H54 (cell line): Measurements from ENCODE around the gene PRKCD.

ENCODE experiments used
- DNase-seq: peaks from one replicate; pipeline ENCODE4 v3.0.0; 2011; ENCODE audit warnings: low spot score, mixed read lengths; ENCODE audit not compliant: insufficient read length
- FAIRE-seq: peaks from 3 replicates; lab custom pipeline; 2011; peaks lifted over from hg19 to GRCh38; lab: Jason Lieb, UNC
- POLR2A ChIP-seq: IDR thresholded peaks from 2 replicates; pipeline ENCODE4 v1.6.1; 2011; ENCODE audit warnings: low read depth, mild to moderate bottlenecking, low read length

Gene PRKCD

GRCh38 chr3:53231532-53232511 lies 70.8 kb downstream of the PRKCD start:
- no peak for FAIRE-seq
- no peak for TF ChIP-seq POLR2A

GRCh38 chr3:53232641-53233377 lies 71.8 kb downstream of the PRKCD start:
- TF ChIP-seq POLR2A = no peak
- DNase-seq = no peak
- no peak for FAIRE-seq

More at GRCh38 chr3:53231532-53232511, 70.8 kb downstream of the PRKCD start:
- no peak for DNase-seq

- FAIRE-seq (no peak), DNase-seq (no peak)
- no peak for TF ChIP-seq POLR2A
These were observed 73.3 kb downstream of the PRKCD start for GRCh38 chr3:53234130-53234840.

GRCh38 chr3:53234841-53235232 lies 73.8 kb downstream of the PRKCD start:
- TF ChIP-seq POLR2A = no peak
- FAIRE-seq (no peak), DNase-seq (no peak)

GRCh38 chr3:53235545-53235944 lies 74.5 kb downstream of the PRKCD start:
- no peak for TF ChIP-seq POLR2A
- FAIRE-seq (no peak), DNase-seq (no peak)

- no peak for TF ChIP-seq POLR2A
- FAIRE-seq = peak; percentile 55
- peak; percentile 86 for DNase-seq
These were observed 75.3 kb downstream of the PRKCD start for GRCh38 chr3:53236112-53236841.

GRCh38 chr3:53238051-53238850 lies 77.2 kb downstream of the PRKCD start:
- FAIRE-seq (peak; percentile 86), DNase-seq (peak; percentile 81)
- peak; percentile 33; the same call in 1 of the 2 replicates for TF ChIP-seq POLR2A

GRCh38 chr3:53238886-53239285 lies 77.9 kb downstream of the PRKCD start:
- FAIRE-seq = no peak
- DNase-seq = no peak
- no peak for TF ChIP-seq POLR2A

GRCh38 chr3:53239800-53240199 lies 78.8 kb downstream of the PRKCD start:
- FAIRE-seq (no peak), DNase-seq (no peak)
- no peak for TF ChIP-seq POLR2A

- DNase-seq = no peak
- no peak for TF ChIP-seq POLR2A
- no peak for FAIRE-seq
These were observed 80.3 kb downstream of the PRKCD start for GRCh38 chr3:53240989-53241972.

GRCh38 chr3:53242155-53242554 lies 81.1 kb downstream of the PRKCD start:
- DNase-seq (no peak), FAIRE-seq (no peak)
- TF ChIP-seq POLR2A = no peak
